ENCODE data around the gene OXA1L. TPM values are rescaled to one million over a fixed set of nuclear protein-coding genes. Genes with fewer than 3 reads are reported as not detected.
"Not testable (repeated sequence)": the region's sequence is repeated elsewhere in the genome, so short reads cannot be mapped to it uniquely, and the experiment has no call there.

OXA1L gene
- total RNA-seq, 1 experiment from 2014 or later: 76.5 TPM

DNA sequence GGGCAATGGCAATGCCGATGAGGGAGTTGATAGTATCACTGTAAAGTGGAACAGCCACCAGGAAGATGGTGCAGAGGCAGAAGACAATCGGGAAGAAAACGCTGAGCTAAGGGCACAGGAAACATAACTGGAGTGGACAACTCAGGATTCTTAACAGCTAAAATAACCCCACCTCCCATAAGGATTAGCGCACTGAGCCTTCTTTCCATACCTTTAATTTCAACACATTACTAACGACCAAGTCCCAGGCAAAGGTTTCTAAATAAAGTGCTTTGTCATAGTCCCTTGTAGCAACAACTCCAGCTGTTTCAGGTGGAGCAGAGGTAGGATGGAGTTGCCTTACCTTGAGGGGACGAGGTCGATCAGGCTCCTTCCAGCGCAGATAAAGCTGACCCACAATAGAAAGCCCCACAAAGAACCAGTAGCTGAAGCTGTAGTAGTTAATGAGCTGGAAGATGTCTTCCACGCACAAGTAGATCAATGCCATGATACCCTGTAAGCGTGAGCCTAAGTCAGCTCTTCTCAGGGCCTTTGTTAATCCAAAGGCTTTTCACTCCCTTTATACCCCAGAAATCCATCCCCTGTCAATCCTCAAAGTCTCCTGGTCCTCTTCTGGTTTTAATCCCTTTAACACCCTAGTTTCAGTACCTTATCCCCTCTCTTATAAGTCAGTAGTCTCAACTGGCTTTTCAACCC, 7.7 kb downstream of the OXA1L start:
- CTCF ChIA-PET: interaction anchor here (0.9 to 1.5 kb wide), 2 partner anchors 77 to 203 kb away, joined by 3 read pairs; no protein-coding TSS in a partner anchor
- DNase-seq: no peak
- no peak overlapping the region for H3K4me3 Mint-ChIP-seq (ENCODE audit: low read depth, unreplicated experiment)
- intact Hi-C loops (cut with micrococcal nuclease; ENCODE audit: unreplicated experiment): no loop called here
- no peak overlapping the region for H3K27ac Mint-ChIP-seq (ENCODE audit: unreplicated experiment)
- H3K4me1 Mint-ChIP-seq (ENCODE audit: low read depth, unreplicated experiment): peaks cover 4% of the 10 kb centered on the region
- no peaks in the 10 kb centered on the region for H3K9me3 Mint-ChIP-seq (ENCODE audit: low read depth, unreplicated experiment)
- H3K27me3 Mint-ChIP-seq (ENCODE audit: unreplicated experiment): no peaks in the 10 kb centered on the region
- no TSS peak for BruUV-seq (replicated peaks)
- H3K36me3 Mint-ChIP-seq (ENCODE audit: insufficient read depth, unreplicated experiment): peaks cover 26% of the 10 kb centered on the region
- TF ChIP-seq, protein P1, sequence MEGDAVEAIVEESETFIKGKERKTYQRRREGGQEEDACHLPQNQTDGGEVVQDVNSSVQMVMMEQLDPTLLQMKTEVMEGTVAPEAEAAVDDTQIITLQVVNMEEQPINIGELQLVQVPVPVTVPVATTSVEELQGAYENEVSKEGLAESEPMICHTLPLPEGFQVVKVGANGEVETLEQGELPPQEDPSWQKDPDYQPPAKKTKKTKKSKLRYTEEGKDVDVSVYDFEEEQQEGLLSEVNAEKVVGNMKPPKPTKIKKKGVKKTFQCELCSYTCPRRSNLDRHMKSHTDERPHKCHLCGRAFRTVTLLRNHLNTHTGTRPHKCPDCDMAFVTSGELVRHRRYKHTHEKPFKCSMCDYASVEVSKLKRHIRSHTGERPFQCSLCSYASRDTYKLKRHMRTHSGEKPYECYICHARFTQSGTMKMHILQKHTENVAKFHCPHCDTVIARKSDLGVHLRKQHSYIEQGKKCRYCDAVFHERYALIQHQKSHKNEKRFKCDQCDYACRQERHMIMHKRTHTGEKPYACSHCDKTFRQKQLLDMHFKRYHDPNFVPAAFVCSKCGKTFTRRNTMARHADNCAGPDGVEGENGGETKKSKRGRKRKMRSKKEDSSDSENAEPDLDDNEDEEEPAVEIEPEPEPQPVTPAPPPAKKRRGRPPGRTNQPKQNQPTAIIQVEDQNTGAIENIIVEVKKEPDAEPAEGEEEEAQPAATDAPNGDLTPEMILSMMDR (IDR thresholded peaks at IDR 0.05; ENCODE audit: unreplicated experiment): no peak

DNA sequence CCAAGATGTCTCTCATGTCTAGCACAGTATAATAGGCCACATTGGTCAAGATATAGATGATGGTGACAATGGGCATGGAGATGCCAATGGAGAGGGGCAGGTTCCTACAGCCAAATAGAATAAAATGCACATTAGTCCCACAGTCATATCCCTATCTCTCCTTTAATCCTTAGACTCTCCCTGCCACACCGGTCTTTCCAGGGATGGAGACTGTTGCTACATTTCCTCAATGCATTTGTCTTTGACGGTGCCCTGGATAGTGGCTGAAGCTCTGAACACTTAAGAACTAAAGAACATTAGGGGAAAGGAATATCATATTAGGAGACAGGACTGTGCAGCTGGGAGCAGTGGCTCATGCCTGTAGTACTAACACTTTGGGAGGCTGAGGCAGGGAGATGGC, 9.7 kb downstream of the OXA1L start:
- H3K27ac Mint-ChIP-seq (ENCODE audit: unreplicated experiment): no peak overlapping the region

DNA sequence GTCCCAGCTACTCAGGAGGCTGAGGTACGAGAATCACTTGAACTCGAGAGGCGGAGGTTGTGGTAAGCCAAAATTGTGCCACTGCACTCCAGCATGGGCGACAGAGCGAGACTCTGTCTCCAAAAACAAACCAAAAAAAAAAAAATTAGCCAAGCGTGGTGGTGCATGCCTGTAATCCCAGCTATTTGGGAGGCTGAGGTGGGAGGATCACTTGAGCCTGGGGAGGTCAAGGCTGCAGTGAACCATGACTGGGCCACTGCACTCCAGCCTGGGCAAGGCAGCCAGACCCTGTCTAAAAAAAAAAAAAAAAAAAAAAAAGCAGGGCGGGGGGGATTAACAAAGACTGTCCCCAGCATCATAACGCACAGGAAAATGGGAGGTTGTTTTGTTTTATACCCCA, 10.4 kb downstream of the OXA1L start:
- BruUV-seq (replicated peaks): not testable (repeated sequence)

More for the DNA sequence above, 9.7 kb downstream of the OXA1L start:
- Mint-ChIP-seq H3K9me3 (ENCODE audit: low read depth, unreplicated experiment) (no peaks in the 10 kb centered on the region), H3K4me1 (ENCODE audit: low read depth, unreplicated experiment) (peaks cover 4% of the 10 kb centered on the region), H3K36me3 (ENCODE audit: insufficient read depth, unreplicated experiment) (peaks cover 8% of the 10 kb centered on the region), H3K4me3 (ENCODE audit: low read depth, unreplicated experiment) (no peak overlapping the region), H3K27me3 (ENCODE audit: unreplicated experiment) (no peaks in the 10 kb centered on the region)
- TF ChIP-seq, protein P1 (IDR thresholded peaks at IDR 0.05; ENCODE audit: unreplicated experiment): no peak
- CTCF ChIA-PET: interaction anchor here (0.6 to 0.7 kb wide), 3 partner anchors 46 to 120 kb away, joined by 3 to 8 read pairs (median 3); no protein-coding TSS in a partner anchor
- BruUV-seq (replicated peaks): no TSS peak
- intact Hi-C loops (cut with micrococcal nuclease; ENCODE audit: unreplicated experiment): loop anchor here (2.0 kb wide), 1 partner anchor 47 kb away; no protein-coding TSS in a partner anchor
- no peak for DNase-seq

DNA sequence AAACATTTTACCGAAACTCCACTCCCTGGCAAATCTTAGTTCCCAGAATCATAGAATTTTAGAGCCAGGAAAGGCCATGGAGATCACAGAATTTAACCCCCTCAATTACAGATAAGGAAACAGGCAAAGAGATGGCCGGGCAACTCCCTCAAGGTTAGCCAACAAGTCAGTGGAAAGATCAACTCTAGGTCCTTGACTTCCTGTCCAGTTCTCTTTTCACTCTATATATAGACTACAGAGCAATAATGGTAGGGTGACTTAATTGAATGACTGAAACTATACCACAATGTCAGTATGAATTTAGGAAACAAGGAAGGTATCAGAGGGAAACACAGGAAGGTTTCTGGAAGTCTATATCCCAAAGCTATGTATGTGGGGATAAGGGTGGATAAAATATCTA, 11.6 kb downstream of the OXA1L start:
- Mint-ChIP-seq H3K4me1 (ENCODE audit: low read depth, unreplicated experiment) (peaks cover 12% of the 10 kb centered on the region), H3K27ac (ENCODE audit: unreplicated experiment) (no peak overlapping the region), H3K36me3 (ENCODE audit: insufficient read depth, unreplicated experiment) (no peaks in the 10 kb centered on the region), H3K4me3 (ENCODE audit: low read depth, unreplicated experiment) (no peak overlapping the region), H3K27me3 (ENCODE audit: unreplicated experiment) (no peaks in the 10 kb centered on the region), H3K9me3 (ENCODE audit: low read depth, unreplicated experiment) (no peaks in the 10 kb centered on the region)
- CTCF ChIA-PET: interaction anchor here (0.6 to 1.3 kb wide), 3 partner anchors 45 to 94 kb away, joined by 3 to 4 read pairs (median 4); no protein-coding TSS in a partner anchor
- TF ChIP-seq, protein P1 (IDR thresholded peaks at IDR 0.05; ENCODE audit: unreplicated experiment): no peak
- intact Hi-C loops (cut with micrococcal nuclease; ENCODE audit: unreplicated experiment): no loop called here
- no peak for DNase-seq
- no TSS peak for BruUV-seq (replicated peaks)

More for the DNA sequence above, 10.4 kb downstream of the OXA1L start:
- not testable (repeated sequence) for H3K4me3 Mint-ChIP-seq (ENCODE audit: low read depth, unreplicated experiment); H3K27ac Mint-ChIP-seq (ENCODE audit: unreplicated experiment); DNase-seq; H3K9me3 Mint-ChIP-seq (ENCODE audit: low read depth, unreplicated experiment); H3K36me3 Mint-ChIP-seq (ENCODE audit: insufficient read depth, unreplicated experiment); H3K27me3 Mint-ChIP-seq (ENCODE audit: unreplicated experiment)
- CTCF ChIA-PET: interaction anchor here (0.6 to 1.3 kb wide), 4 partner anchors 45 to 120 kb away, joined by 3 to 8 read pairs (median 4); no protein-coding TSS in a partner anchor
- peaks cover 10% of the 10 kb centered on the region for H3K4me1 Mint-ChIP-seq (ENCODE audit: low read depth, unreplicated experiment)
- intact Hi-C loops (cut with micrococcal nuclease; ENCODE audit: unreplicated experiment): loop anchor here (1.0 to 2.0 kb wide), 3 partner anchors 46 to 123 kb away; no protein-coding TSS in a partner anchor
